Esophagus muscularis mucosa (tissue), 4 donors: ENCODE results near the gene PDRG1.

ENCODE experiments used
- CTCF ChIP-seq, 3 experiments: fragments of 200-600 bp in 2 of 3; fragments of 450-650 bp in 1 of 3; sonication (generic) in 2 of 3; IDR thresholded peaks; one replicate each; pipeline ENCODE4 v1.5.1; 2017 to 2019; ENCODE audit warnings: antibody characterized with exemption in 3 of 3, mild to moderate bottlenecking in 2 of 3, moderate library complexity in 1 of 3
- EP300 ChIP-seq: sonication (generic); formaldehyde crosslinking; IDR thresholded peaks from one replicate; pipeline ENCODE4 v1.6.1; 2017; ENCODE audit warnings: antibody characterized with exemption
- POLR2AphosphoS5 ChIP-seq, 2 donors: sonication (generic); formaldehyde crosslinking; IDR thresholded peaks; one replicate each; pipeline ENCODE4 v1.6.1; 2017; ENCODE audit warnings: antibody characterized with exemption in 2 of 2

- no peak for TF ChIP-seq EP300
- no peak for TF ChIP-seq CTCF (IDR thresholded peaks at IDR 0.05)
- TF ChIP-seq POLR2AphosphoS5 (IDR thresholded peaks at IDR 0.05) = no peak
These were observed 18.1 kb upstream of the PDRG1 start for GRCh38 chr20:31969991-31970390.
